Choroid plexus epithelial cell (primary cell): Measurements from ENCODE around the gene MAP4K5.

ENCODE experiments used
- DNase-seq: peaks from one replicate; pipeline ENCODE4 v3.0.0-alpha.2; 2010; ENCODE audit warnings: low read depth
- H3K4me3 ChIP-seq: 2 replicates; pipeline ENCODE4 v1.5.1; 2011; ENCODE audit warnings: low read depth, mild to moderate bottlenecking, control low read depth, low read length, moderate library complexity
- TF ChIP-seq, protein P1 (sequence below): conservative IDR thresholded peaks from 2 replicates; pipeline ENCODE4 v1.5.1; 2011; ENCODE audit warnings: low read depth, mild to moderate bottlenecking, control low read depth, inconsistent platforms, low read length, moderate library complexity

Gene MAP4K5

DNA sequence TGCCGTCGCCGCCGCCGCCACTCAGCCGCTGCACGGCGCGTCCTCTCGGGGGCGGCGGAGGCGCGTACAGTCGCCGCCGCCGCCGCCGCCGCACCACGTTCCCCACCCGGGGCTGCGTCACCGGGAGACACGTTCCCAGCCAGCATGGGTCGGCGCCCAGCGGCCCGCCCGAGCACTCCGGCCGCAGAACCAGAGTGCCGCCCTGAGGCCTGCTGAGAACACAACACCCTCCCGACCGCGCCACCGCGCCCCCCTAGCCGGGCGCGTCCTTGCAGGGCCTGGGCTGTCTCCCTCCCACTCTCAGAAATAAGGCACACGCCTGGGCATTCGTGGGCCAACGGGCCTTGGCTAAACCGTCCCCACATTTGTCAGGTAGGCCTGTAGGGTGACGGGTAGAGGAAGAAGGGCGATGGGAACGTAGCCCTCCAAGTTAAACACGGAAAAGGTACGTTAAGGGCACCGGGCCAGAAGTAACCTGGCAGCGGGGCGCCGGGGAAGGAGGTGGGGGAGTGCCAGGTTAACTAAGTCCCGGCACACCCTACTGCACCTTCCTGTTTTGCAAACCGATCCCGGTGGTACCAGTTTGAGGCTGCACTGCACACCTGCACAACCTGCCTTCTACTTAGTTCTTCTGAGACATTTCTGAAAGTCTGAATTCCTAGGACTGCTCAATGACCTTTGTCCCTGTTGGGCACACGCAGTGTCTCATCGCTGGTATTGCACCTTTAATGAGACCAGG lies at the start of gene MAP4K5:
Gene MAP4K5, minus strand, starts transcription at position 68 of the 739 bp plus-strand sequence. CDS start 520 bp downstream, outside the sequence.
- TF ChIP-seq, protein P1, sequence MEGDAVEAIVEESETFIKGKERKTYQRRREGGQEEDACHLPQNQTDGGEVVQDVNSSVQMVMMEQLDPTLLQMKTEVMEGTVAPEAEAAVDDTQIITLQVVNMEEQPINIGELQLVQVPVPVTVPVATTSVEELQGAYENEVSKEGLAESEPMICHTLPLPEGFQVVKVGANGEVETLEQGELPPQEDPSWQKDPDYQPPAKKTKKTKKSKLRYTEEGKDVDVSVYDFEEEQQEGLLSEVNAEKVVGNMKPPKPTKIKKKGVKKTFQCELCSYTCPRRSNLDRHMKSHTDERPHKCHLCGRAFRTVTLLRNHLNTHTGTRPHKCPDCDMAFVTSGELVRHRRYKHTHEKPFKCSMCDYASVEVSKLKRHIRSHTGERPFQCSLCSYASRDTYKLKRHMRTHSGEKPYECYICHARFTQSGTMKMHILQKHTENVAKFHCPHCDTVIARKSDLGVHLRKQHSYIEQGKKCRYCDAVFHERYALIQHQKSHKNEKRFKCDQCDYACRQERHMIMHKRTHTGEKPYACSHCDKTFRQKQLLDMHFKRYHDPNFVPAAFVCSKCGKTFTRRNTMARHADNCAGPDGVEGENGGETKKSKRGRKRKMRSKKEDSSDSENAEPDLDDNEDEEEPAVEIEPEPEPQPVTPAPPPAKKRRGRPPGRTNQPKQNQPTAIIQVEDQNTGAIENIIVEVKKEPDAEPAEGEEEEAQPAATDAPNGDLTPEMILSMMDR, result peak; percentile 79
- H3K4me3 ChIP-seq, result peak within 1 kb of the TSS; percentile 95
- DNase-seq, result peak; percentile 93

DNA sequence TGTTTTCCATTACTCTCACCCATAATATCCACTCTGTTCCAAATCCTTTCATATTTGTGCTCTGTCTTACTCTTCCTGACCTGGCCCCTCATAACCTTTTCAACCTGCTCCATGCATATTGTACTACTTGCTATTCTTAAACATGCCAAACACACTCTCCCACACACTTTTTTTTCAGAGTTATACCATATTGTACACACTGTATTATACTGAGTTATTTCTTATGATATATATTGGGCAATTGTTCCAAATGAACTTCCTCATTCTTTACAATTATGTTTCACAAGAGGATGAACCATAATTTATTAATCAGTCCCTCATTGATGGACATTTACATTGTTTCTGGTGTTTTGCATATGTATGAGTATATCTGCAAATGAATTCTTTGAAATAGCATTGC lies 46.1 kb upstream of the MAP4K5 start:
- TF ChIP-seq, protein P1, result no peak
- DNase-seq, result no peak
- H3K4me3 ChIP-seq, result no peak overlapping the region

DNA sequence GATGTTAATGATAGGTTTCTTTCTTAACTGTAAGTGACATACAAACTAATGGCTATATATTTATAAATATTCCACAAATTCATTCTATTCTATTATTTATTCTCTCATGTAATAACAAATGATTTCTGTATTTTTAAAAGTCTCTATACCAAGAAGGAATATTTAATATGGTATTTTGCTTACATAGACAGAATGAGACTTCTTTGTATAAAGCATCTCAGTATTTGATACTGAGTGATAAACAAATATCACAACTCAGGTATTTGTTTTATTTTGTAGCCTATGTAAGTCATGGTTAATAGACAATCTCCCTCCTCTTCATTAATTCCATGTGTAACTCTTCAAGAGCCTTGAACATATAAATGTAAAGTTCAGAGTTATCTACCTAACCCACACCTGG lies 45.6 kb upstream of the MAP4K5 start:
- DNase-seq, result no peak
- TF ChIP-seq, protein P1, result no peak
- no peak overlapping the region for H3K4me3 ChIP-seq

DNA sequence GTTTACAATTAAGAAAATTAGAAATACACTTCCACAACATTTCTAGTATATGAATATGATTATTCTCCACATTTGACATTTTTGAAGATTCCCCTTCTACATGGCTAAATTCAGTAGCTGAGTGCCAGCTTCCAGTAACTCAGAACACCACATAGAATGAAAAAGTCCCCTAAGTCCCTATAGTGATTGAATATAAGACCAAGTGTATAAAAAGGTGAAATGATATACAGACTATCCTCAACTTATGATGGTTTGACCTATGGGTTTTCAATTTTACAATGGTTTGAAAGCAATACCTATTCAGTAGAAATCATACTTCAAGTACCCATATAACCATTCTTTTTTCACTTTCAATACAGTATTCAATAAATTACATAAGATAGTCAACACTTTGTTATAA lies 43.4 kb upstream of the MAP4K5 start:
- H3K4me3 ChIP-seq, result no peak overlapping the region
- TF ChIP-seq, protein P1, result no peak
- DNase-seq, result no peak

DNA sequence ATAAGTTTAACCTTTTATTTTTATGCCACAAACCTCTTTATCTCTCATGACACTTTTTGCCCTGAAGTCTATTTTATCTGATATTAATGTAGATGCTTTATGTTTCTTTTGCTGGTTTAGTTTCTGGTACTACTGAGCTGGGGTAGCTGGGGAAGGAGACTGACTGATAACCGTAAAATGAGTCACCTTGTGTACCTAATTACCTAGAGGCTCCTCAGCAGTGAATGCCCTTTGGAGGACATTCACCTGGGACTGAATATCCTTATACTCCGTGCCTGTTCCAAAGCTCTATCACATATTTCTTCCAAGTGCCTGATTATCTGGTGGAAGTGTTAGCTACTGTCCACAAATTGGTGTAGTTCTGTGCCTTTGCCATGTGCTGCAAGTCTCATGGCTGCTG lies 41.5 kb upstream of the MAP4K5 start:
- H3K4me3 ChIP-seq, result no peak overlapping the region
- DNase-seq, result no peak
- TF ChIP-seq, protein P1, result no peak

DNA sequence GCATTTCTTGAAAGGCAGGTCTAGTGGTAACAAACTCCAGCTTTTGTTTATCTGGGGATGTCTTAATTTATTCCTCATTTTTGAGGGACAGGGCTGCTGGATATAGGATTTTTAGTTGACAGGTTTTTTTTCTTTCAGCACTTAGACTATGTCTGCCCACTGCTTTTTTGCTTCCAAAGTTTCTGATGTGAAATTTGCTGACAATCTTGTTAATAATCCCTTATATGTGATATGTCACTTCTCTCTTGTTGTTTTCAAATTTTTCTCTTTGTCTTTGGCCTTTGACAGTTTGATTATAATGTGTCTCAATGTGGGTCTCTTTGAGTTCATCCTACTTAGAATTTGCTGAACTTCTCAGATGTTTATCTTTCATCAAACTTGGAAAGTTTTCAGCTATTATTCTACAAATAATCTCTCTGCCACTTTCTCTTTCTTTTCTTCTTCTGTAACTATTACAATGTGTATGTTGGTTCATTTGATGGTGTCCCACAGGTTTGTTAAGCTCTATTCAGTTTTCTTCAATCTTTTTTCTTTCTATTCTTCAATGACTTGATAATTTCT lies 37.4 kb upstream of the MAP4K5 start:
- TF ChIP-seq, protein P1, result no peak

DNA sequence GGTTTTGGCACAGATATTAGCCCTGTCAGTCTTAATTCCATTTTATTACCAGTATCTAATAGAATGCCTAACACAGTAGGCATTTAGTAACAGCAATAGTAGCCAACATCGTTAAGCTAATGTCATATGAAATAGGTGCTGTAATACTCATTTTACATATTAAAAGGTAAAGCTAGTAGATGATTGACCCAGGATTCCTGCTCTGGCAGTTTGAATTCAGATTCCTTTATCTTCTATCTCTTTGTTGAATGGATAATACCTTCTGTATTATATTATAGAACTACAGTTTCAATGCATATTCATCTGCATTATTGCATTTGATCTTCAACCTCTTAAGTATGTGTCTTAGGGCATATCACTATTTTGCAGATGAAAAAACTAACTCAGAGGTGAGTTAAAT lies 30.5 kb upstream of the MAP4K5 start:
- TF ChIP-seq, protein P1, result no peak
- no peak overlapping the region for H3K4me3 ChIP-seq
- DNase-seq, result no peak

More for the DNA sequence above, 37.4 kb upstream of the MAP4K5 start:
- no peak for DNase-seq
- no peak overlapping the region for H3K4me3 ChIP-seq
